ENCODE data around the gene KCNAB1. TPM values are rescaled to one million over a fixed set of nuclear protein-coding genes. Genes with fewer than 3 reads are reported as not detected.

Gene KCNAB1
- total and polyA plus RNA-seq, 2 of the 8 experiments (the other 6 are each of a cell fraction or from before 2014, with no cell fraction given), result 0.51 to 2.3 TPM

DNA sequence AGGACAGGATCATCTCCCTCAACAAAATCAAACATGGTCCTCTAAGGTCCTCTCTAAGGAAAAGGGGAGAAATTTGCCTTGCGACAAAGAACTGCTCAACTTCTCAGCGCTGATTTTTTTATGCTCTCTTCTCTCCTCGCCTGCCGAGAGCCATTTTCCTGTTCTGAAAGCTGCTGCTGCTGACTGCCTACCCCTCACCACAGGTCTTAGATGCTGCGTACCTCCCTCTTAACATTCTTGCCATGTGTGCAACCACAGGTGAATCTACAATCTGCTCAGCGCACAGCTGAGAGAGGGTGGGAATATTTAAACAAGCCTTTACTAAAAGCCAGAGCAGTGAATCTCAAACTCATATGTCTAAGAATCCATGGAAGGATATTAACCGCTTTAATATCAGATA, 223.8 kb downstream of the KCNAB1 start:
- POLR2A ChIA-PET (ENCODE audit: partially characterized antibody), result no interaction called here
- no peak overlapping the region for H4K8ac ChIP-seq (ENCODE audit: extremely low read depth, insufficient read depth, low read length)
- H4K20me1 ChIP-seq (replicated peaks in 1 of 2; ENCODE audit: control insufficient read depth in 1 of 2, insufficient read depth in 2 of 2, low read length in 2 of 2), result no peaks in the 10 kb centered on the region
- no peaks in the 10 kb centered on the region for H3K36me3 ChIP-seq (ENCODE audit: control insufficient read depth in 2 of 4, insufficient read depth in 4 of 4, low read length in 3 of 4)
- no peak overlapping the region for H4K5ac ChIP-seq (ENCODE audit: insufficient read length, low read depth, low read length)
- H2BK15ac ChIP-seq (ENCODE audit: low read length), result no peak overlapping the region
- no peak overlapping the region for H4K91ac ChIP-seq (replicated peaks; ENCODE audit: insufficient read length, low read length)
- H2BK20ac ChIP-seq (ENCODE audit: low read length), result no peak overlapping the region
- no peaks in the 10 kb centered on the region for H3K79me2 ChIP-seq (ENCODE audit: control insufficient read depth in 1 of 2, insufficient read depth in 2 of 2, low read length in 2 of 2)
- no peak overlapping the region for H3K4ac ChIP-seq (replicated peaks; ENCODE audit: insufficient read length, low read depth, low read length)
- H3K18ac ChIP-seq (ENCODE audit: extremely low read depth, low read length), result no peak overlapping the region
- no peaks in the 10 kb centered on the region for H3K27me3 ChIP-seq (replicated peaks in 1 of 4; ENCODE audit: control insufficient read depth in 3 of 4, extremely low read depth in 1 of 4, insufficient read depth in 3 of 4, low read length in 3 of 4)
- no peaks in the 10 kb centered on the region for H3K79me1 ChIP-seq (ENCODE audit: low read depth, low read length)
- 89% methylated on average over 7 of the region's 7 CpGs; no CpG with 5 or more reads in 1 of the 2 experiments for WGBS, 2 experiments (ENCODE audit: extremely low coverage in 1 of 2, insufficient coverage in 1 of 2, insufficient read length in 1 of 2, insufficient replicate concordance in 2 of 2, low coverage in 1 of 2, low lambda C conversion rate in 2 of 2, missing lambda C conversion rate in 1 of 2)
- H3K14ac ChIP-seq (ENCODE audit: insufficient read length), result no peak overlapping the region
- no peak for FAIRE-seq
- no peak overlapping the region for H3K4me2 ChIP-seq (ENCODE audit: insufficient read depth in 1 of 2, low read depth in 2 of 2, low read length in 2 of 2)
- no peak overlapping the region for H2BK120ac ChIP-seq (replicated peaks; ENCODE audit: low read depth, low read length)
- no peak for DNase-seq (ENCODE audit: low read depth in 1 of 2, low spot score in 2 of 2)
- peak overlapping the region; percentile 62 for H2AFZ ChIP-seq (ENCODE audit: low read length)
- no peak overlapping the region for H3K23ac ChIP-seq (ENCODE audit: insufficient read length)
- CTCF ChIA-PET (ENCODE audit: partially characterized antibody), result interaction anchor here (1.3 to 2.5 kb wide), 2 partner anchors 18 to 38 kb away, joined by 3 to 10 read pairs; no protein-coding TSS in a partner anchor
- no peaks in the 10 kb centered on the region for H3K4me1 ChIP-seq (replicated peaks in 1 of 4; ENCODE audit: control insufficient read depth in 3 of 4, insufficient read depth in 4 of 4, low read length in 3 of 4)
- H3K9me3 ChIP-seq (ENCODE audit: insufficient read depth in 2 of 2, low read depth in 1 of 2, low read length in 1 of 2), result no peaks in the 10 kb centered on the region
- no peak overlapping the region for H2BK12ac ChIP-seq (ENCODE audit: low read depth, low read length)
- no peak overlapping the region for H2BK5ac ChIP-seq (ENCODE audit: low read depth, low read length)
- H3K27ac ChIP-seq (ENCODE audit: low read depth, low read length), result no peak overlapping the region
- H3K9ac ChIP-seq (replicated peaks in 1 of 4; ENCODE audit: extremely low read depth in 1 of 4, low read depth in 3 of 4, low read length in 3 of 4), result no peak overlapping the region
- no peak overlapping the region for H2AK5ac ChIP-seq (ENCODE audit: low read depth, low read length)
- no peaks in the 10 kb centered on the region for H3K23me2 ChIP-seq (ENCODE audit: low read depth, low read length)
- no peak overlapping the region for H3K4me3 ChIP-seq (ENCODE audit: extremely low read depth in 1 of 4, insufficient read depth in 2 of 4, low read depth in 3 of 4, low read length in 4 of 4)
- H3K56ac ChIP-seq (replicated peaks; ENCODE audit: insufficient read length, low read depth, low read length), result no peak overlapping the region

Measured in H1 (cell line).